ENCODE measurements around the gene FOXN3. TPM values are rescaled to one million over a fixed set of nuclear protein-coding genes. Genes with fewer than 3 reads are reported as not detected.

Gene FOXN3
- total RNA-seq, 1 donor from 2014 or later, result 108 TPM

DNA sequence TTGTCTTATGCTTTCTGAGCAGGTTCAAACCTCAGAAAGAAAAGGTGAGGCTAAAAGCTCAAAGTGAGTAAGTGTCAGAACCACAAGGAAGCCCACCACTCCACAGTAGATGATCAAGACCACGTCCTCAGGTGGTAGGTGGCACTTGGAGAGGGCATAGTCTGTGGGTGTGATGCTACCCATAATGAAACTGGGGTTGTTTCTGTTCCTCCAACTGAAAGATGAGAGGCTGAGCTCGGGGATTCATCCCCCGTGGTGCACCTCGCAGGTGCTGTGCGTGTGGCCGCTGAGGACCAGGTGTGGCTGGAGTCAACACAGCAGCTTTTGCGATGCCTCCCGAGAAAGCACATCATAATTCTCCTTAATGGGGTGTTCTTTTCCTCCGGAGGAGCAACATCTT, 306.9 kb downstream of the FOXN3 start:
- H3K27ac Mint-ChIP-seq (ENCODE audit: unreplicated experiment), result no peak overlapping the region
- TF ChIP-seq, protein P1, sequence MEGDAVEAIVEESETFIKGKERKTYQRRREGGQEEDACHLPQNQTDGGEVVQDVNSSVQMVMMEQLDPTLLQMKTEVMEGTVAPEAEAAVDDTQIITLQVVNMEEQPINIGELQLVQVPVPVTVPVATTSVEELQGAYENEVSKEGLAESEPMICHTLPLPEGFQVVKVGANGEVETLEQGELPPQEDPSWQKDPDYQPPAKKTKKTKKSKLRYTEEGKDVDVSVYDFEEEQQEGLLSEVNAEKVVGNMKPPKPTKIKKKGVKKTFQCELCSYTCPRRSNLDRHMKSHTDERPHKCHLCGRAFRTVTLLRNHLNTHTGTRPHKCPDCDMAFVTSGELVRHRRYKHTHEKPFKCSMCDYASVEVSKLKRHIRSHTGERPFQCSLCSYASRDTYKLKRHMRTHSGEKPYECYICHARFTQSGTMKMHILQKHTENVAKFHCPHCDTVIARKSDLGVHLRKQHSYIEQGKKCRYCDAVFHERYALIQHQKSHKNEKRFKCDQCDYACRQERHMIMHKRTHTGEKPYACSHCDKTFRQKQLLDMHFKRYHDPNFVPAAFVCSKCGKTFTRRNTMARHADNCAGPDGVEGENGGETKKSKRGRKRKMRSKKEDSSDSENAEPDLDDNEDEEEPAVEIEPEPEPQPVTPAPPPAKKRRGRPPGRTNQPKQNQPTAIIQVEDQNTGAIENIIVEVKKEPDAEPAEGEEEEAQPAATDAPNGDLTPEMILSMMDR (IDR thresholded peaks at IDR 0.05; ENCODE audit: unreplicated experiment), result no peak
- no peak overlapping the region for H3K4me3 Mint-ChIP-seq (ENCODE audit: unreplicated experiment)
- H3K36me3 Mint-ChIP-seq (ENCODE audit: low read depth, unreplicated experiment), result peaks cover 3% of the 10 kb centered on the region
- peaks cover 5% of the 10 kb centered on the region for H3K4me1 Mint-ChIP-seq (ENCODE audit: unreplicated experiment)
- DNase-seq (ENCODE audit: low spot score), result no peak
- peaks cover 11% of the 10 kb centered on the region for H3K27me3 Mint-ChIP-seq (ENCODE audit: unreplicated experiment)
- no peaks in the 10 kb centered on the region for H3K9me3 Mint-ChIP-seq (ENCODE audit: unreplicated experiment)

DNA sequence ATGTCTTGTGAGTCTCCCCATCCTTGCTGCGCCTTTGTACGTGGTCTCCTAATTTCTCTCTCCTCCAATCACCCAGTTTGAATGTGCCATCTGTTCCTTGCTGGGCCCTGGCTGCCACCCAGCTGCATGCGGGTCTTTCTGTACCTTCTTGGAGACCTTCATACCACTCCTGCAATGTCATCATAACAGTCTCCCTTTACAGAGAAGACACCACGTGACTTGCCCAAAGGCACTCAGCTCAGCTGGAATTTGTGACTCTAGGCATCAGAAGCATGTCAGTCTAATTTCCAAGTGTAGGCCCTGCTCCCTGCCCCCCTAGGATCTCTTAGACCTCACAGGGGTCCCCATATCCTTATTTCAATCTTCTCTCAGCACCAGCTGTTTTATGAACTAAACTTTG, 308.4 kb downstream of the FOXN3 start:
- Mint-ChIP-seq H3K9me3 (ENCODE audit: unreplicated experiment) (no peaks in the 10 kb centered on the region), H3K27me3 (ENCODE audit: unreplicated experiment) (peaks cover 11% of the 10 kb centered on the region), H3K4me3 (ENCODE audit: unreplicated experiment) (no peak overlapping the region), H3K27ac (ENCODE audit: unreplicated experiment) (no peak overlapping the region), H3K36me3 (ENCODE audit: low read depth, unreplicated experiment) (peaks cover 3% of the 10 kb centered on the region), H3K4me1 (ENCODE audit: unreplicated experiment) (peaks cover 5% of the 10 kb centered on the region)
- TF ChIP-seq, protein P1 (IDR thresholded peaks at IDR 0.05; ENCODE audit: unreplicated experiment), result no peak
- no peak for DNase-seq (ENCODE audit: low spot score)

DNA sequence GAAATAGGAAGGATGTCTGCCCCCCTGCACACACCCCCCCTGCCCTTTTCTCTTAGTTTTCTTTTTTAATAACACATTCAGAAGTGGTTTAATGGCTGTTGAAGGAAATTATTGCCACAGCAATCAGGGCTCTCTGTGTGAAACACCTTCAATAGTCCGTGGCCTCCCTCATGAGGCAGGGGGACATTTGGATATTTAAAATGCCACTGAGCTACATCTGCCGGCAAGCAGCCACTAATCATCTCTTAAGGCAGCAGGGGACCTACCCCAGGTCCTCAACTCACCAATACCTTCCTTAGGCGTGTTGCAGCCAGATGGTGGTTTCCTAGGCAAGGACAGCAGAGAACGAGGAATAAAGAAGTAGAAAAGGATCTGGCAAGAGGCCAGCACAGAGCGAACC, 309.4 kb downstream of the FOXN3 start:
- TF ChIP-seq, protein P1 (IDR thresholded peaks at IDR 0.05; ENCODE audit: unreplicated experiment), result no peak
- peaks cover 3% of the 10 kb centered on the region for H3K36me3 Mint-ChIP-seq (ENCODE audit: low read depth, unreplicated experiment)
- no peaks in the 10 kb centered on the region for H3K9me3 Mint-ChIP-seq (ENCODE audit: unreplicated experiment)
- H3K27ac Mint-ChIP-seq (ENCODE audit: unreplicated experiment), result no peak overlapping the region
- no peak overlapping the region for H3K4me3 Mint-ChIP-seq (ENCODE audit: unreplicated experiment)
- peaks cover 11% of the 10 kb centered on the region for H3K27me3 Mint-ChIP-seq (ENCODE audit: unreplicated experiment)
- DNase-seq (ENCODE audit: low spot score), result no peak
- peaks cover 5% of the 10 kb centered on the region for H3K4me1 Mint-ChIP-seq (ENCODE audit: unreplicated experiment)

Measured in endothelial cell (in vitro differentiated cells).